ENCODE results near the gene CAGE1.
A peak's percentile ranks its signal among the peaks of the same experiment; 100 is the strongest.

- TF ChIP-seq CTCF (IDR thresholded peaks at IDR 0.05 in 4 of 5, conservative IDR thresholded peaks at IDR 0.05 in 1 of 5) (no peak), POLR2A (IDR thresholded peaks at IDR 0.05) (peak; percentile 64 to 74)
Observed at GRCh38 chr6:7312616-7313504, 76.7 kb downstream of the CAGE1 start, which contains the start of gene SSR1.
